GM12875 (cell line): ENCODE results near the gene DNAH17.

ENCODE experiments used
- H3K4me3 ChIP-seq: one replicate; pipeline ENCODE4 v1.5.1; 2011; ENCODE audit warnings: low read depth, low read length, control low read depth
- TF ChIP-seq, protein P1 (sequence below): IDR thresholded peaks from 2 replicates; pipeline ENCODE4 v1.5.1; 2011; ENCODE audit warnings: low read depth, mild to moderate bottlenecking, control low read depth, inconsistent platforms, low read length, moderate library complexity, borderline replicate concordance; ENCODE audit not compliant: insufficient read depth

DNAH17 gene

DNA sequence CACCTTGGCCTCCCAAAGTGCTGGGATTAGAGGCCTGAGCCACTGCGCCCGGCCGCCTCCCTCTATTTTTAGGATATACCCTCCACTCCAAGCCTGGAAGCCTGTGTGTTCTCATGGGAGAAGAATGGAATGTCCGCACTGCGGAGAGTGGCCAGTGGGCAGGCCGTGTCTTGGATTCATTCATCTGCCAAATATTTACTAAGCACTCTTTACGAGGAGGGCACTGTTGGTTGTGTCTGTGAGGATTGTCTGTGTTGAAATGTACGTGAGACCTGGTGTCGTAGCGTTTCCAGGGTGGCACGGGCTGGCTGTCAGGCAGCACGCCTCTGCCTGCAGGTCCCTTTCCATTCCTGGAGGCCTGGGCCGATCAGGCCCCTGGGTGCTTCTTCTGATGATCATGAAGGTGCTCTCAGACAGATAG lies 179.5 kb downstream of the DNAH17 start:
- no peak overlapping the region for H3K4me3 ChIP-seq
- TF ChIP-seq, protein P1, sequence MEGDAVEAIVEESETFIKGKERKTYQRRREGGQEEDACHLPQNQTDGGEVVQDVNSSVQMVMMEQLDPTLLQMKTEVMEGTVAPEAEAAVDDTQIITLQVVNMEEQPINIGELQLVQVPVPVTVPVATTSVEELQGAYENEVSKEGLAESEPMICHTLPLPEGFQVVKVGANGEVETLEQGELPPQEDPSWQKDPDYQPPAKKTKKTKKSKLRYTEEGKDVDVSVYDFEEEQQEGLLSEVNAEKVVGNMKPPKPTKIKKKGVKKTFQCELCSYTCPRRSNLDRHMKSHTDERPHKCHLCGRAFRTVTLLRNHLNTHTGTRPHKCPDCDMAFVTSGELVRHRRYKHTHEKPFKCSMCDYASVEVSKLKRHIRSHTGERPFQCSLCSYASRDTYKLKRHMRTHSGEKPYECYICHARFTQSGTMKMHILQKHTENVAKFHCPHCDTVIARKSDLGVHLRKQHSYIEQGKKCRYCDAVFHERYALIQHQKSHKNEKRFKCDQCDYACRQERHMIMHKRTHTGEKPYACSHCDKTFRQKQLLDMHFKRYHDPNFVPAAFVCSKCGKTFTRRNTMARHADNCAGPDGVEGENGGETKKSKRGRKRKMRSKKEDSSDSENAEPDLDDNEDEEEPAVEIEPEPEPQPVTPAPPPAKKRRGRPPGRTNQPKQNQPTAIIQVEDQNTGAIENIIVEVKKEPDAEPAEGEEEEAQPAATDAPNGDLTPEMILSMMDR: no peak

DNA sequence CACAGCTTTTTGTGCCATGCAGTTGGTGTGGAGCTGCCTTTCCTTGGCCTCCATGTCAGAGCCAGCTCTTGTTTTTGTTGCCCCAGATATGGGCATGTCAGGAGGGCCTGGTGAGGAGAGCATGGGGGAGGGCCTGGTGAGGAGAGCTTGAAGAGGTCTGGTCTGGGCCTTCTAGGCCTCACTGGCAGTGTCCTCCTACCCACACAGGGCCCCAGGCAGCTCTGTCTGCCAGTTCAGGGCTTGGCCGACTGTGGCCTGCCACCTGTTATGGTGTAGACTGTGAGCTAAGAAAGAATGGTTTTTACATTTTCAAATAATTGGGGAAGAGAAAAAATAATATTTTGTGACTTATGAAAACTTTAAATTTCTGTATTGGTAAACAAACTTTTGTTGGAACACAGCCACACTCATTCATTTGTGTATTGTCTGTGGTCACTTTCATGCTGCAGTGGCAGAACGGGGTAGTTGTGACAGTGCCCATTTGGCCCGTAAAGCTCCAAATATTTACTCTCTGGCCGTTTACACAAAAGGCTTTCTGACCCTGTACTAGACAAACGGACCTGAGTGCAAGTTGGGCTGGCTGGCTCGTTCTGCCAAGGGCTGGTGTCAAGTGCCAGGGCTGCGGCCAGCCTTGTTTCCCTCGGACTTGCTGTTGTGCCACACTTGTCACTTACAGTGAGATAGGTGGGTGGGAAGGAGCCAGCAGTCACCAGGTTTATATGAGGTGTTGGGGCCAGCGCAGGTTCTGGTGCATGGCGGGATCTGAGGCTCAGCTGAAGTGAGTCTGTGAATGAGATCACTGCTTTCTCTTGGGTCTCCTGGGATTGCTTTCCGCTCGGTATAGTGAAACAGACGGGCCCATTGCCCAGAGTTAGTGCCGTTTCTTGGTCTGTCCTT lies 180.5 kb downstream of the DNAH17 start:
- TF ChIP-seq, protein P1: no peak
- H3K4me3 ChIP-seq: no peak overlapping the region

DNA sequence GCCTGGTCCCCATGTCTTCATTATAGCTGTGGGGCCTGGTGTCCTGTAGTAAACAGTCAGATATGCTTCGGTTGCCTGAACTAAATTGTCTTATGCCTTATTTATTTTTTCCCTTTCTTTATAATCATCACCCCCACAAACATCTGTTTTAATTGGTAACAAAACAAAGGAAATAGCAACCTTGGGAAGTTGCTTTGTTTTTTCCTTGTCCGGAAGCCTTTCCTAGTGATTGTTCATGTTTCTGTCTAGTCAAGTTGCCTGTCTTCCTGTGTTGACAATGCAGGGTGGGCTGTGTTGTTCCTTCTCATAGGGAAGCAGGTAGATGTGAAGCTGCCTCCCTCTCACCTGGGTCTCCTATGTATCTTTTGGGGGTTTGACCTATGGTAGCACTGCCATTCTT lies 182.0 kb downstream of the DNAH17 start:
- TF ChIP-seq, protein P1: no peak
- no peak overlapping the region for H3K4me3 ChIP-seq

DNA sequence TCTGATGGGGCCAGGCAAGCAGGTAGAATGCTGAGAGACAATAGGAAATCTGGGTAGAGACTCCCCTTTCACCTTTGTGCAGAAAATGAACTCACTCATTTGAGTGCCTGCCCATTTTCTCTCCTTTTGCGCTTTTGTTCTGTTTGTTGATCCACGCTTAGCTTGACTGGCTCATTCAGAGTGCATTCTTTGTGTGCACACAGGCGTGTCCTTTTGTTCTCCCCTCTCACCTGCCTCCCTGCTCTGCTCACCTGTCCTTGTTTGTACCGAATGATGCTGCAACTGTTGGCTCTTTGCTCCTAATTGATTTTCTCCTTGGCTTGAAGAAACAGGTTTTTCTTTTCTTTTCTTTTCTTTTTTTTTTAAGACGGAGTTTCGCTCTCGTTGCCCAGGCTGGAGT lies 183.0 kb downstream of the DNAH17 start:
- TF ChIP-seq, protein P1: no peak
- no peak overlapping the region for H3K4me3 ChIP-seq

DNA sequence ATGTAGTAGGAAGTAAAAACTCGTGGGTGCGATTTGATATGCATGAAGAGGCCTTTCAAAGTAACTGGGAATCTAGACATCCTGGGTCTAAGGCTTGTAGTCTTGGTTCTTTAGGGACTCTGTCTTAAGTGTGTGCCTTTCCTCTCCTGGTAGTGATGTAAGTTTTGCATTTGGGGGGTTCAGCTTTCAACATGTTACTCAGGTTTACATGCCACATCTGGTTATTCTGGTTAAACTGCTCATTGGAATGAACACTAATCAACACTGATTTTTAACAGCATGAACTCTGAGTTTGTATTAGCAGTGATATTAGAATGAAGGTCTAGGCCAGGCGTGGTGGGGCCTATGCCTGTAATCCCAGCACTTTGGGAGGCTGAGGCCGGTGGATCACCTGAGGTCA lies 183.6 kb downstream of the DNAH17 start:
- no peak overlapping the region for H3K4me3 ChIP-seq
- TF ChIP-seq, protein P1: no peak

DNA sequence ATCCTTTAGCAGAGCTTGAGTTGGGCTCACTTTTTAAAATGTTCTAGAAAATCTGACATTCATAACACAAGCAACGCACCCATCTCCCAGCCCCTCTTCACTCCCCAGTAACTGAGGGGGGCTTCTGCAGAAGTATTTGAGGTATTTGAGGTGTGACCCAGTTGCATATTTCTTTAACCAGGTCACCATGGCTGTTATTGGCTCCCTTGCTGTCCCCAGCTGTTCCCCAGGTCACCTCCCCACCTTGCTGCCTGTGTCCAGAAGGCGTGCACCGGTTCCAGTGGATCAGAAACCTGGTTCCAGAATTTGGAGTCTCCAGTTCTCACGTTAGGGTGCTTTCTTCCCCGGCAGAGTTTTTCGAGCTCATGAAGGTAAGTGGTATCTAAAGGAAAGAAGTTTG lies 184.9 kb downstream of the DNAH17 start:
- H3K4me3 ChIP-seq: no peak overlapping the region
- TF ChIP-seq, protein P1: no peak

DNA sequence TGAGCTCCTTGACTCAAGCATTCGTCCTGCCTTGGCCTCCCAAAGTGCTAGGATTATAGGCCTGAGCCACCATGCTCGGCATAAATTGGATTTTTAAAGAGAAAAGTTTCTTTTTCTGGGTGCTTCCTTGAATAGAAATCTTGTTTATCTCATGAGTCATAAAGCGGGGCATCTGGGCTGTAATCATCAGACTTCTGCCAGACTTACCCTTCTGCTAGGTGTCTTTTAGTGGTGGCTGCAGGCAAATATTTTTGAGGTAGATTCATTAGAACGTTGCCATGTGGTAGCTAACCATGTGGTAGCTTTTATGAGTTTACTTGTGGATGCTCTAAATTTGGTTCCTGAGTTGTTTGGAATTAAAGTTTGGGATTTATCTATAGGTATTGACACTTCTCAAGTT lies 185.4 kb downstream of the DNAH17 start:
- H3K4me3 ChIP-seq: no peak overlapping the region
- TF ChIP-seq, protein P1: no peak
